Retina (tissue), 1 donor: ENCODE measurements around the gene PTK7.
"Not testable (repeated sequence)": the region's sequence is repeated elsewhere in the genome, so short reads cannot be mapped to it uniquely, and the experiment has no call there.

Experiments
- DNase-seq: peaks from one replicate; pipeline ENCODE4 v3.0.0-alpha.2; 2016

The PTK7 gene

GRCh38 chr6:43054206-43054943 is 21.7 kb upstream of the PTK7 start:
- DNase-seq: no peak

DNA sequence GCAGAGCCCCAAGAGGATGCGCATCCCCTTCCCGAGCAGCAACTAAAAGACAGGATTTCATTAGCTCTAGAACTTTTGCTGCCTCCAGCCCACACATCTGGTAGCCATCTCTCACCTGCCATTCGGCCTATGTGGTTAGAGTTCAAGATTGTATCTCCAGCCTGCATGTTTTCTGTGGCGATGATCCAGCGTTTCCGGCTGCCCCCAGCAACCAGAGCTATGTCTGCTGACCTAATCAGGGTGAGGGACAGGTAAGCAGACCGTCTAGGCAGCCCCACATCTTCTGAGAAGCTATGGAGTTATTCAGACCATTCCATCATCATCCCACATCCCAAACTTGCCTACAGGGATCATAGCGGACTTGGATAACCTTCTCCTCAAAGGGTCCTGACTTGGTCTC is 20.1 kb upstream of the PTK7 start:
- DNase-seq: no peak

DNA sequence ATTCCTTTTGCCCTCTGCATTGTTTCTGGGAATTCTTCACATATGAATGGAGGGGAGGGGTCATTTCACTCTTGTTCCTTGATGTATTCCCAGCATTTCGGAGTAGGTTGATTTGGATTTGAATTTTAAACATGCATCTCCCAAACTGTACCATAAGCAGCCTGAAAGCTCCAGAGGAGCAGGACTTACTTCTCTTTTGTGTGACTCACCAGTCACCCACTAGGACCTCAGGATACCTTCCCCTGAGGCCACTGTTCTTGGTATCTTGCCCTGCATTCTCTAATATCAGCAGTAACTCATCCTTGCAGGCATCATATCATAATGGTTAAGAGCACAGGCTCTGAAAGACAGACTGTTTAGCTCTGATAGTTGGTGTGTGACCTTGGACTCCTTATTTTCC is 17.6 kb upstream of the PTK7 start:
- DNase-seq: no peak

DNA sequence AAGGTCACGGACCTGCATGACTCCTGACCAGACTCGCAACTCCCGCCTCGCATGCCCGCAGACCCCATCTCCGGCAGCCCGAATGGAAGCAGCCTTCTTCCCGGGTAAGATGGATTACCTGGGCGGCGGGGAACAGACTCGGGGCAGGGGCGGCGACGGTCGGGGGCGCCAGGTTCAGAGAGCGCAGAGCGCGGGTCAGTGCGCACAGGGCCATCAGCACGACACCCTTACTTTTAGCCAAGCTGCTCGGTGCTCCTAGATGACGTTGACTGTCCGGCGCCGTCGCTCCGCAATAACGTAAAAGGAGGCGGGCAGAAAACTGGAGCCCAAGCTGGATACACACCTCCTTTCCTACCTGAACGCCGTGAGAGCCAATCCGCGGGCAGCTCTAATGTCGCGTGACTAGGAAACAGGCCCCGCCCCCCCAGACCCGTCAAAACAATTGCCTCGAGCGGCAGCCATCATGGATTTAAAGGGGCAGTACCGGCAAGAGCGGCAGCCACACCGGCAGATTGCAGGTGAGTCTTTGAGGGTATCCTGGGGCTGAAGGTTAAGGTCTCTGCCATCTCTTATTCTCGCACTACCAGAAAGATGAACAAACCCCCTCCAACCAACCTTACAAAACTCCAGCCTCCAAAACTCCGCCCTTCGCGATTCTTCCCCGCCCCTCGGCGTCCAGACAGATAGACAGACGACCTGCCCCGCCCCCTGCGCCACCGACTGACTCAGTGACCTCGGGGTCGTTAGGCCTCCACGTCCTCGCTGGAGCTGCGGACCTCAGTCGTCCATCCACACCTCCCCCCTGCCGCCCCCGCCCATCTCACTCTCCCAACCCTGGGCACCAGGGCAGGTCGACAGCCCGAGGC is 16.7 kb upstream of the PTK7 start, which contains the start of the genes KLC4 and MRPL2:
TSS of gene KLC4 (plus strand) at position 464 of the 866 bp plus-strand sequence. CDS start 1,705 bp downstream, outside the sequence.
TSS of gene MRPL2 (minus strand) at position 267 of the 866 bp plus-strand sequence. CDS start at position 214, 53 bp downstream.
- DNase-seq: peak; percentile 96

DNA sequence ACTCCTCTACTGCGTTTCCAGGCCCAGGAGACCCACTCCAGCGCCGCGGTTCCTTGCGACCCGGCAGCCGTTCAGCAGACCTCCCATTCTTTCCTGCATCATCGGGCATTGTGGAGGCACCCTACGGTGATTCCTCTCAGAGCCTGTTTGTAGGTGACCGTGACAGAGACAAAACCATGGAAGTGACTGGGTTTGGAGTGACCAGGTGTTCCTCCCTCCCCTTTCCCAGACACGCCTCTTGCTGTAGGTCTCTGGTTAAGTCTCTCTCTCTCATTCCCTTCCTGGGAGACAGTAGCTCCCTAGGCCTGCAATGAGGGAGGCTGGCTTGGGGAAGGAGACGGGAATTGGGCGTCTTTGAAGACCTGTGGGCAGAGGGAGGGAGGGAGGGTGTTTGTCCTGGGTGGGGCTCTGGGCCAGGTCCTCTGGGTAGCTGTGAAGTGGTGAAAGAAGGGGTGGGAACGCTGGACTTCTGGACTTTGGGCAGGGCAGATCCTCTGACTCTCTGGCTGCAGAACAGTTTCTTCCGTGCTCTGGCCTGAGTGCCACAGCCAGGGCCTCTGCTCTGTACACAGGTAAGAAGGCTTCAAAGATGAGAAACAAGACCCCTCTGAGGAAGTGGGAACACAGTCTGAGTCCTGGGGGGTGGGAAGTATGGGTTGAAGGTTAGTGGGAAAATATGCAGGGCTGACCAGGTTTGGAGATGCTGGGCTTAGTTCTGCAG is 15.9 kb upstream of the PTK7 start:
- no peak for DNase-seq

GRCh38 chr6:43060755-43061633 is 15.1 kb upstream of the PTK7 start:
- no peak for DNase-seq

DNA sequence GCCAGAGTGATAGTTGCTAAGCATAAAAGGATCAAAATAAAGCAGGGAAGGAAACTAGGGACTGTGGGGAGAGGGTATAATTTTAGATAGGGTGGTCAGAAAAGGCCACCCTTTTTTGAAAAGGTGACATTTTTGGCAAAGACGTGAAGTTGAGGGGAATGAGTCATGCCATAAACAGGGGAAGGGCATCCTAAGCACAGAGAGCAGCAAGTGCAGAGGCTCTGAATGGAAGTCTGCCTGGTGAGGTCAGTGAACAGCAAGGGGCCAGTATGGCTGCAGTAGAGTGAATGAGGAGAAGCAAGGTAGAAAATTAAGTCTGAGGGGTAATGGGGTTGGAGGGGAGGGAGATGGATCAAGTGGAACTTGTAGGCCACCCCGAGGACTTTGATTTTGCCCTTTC is 14.3 kb upstream of the PTK7 start:
- no peak for DNase-seq

DNA sequence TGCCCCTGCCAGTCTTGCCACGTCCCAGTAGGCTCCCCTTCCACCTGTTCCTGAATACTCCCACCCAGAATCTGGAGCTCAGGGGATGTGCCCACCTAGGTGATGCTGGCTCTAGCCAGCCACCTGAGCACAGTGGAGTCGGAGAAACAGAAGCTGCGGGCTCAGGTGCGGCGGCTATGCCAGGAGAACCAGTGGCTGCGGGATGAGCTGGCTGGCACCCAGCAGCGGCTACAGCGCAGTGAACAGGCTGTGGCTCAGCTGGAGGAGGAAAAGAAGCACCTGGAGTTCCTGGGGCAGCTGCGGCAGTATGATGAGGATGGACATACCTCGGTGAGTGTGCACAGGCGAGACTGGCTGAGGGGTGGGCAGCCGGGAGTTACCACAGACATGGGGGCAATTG is 13.3 kb upstream of the PTK7 start:
- no peak for DNase-seq

GRCh38 chr6:43070028-43070632 is 6.0 kb upstream of the PTK7 start:
- DNase-seq: peak; percentile 49

- no peak for DNase-seq
Observed at GRCh38 chr6:43074847-43075669, 1.1 kb upstream of the PTK7 start.

- DNase-seq: peak; percentile 86
Observed at GRCh38 chr6:43076464-43077332, 584 bp downstream of the PTK7 start.

- no peak for DNase-seq
Observed at GRCh38 chr6:43077333-43077809, 1.3 kb downstream of the PTK7 start.

GRCh38 chr6:43077981-43078511 is 1.9 kb downstream of the PTK7 start:
- no peak for DNase-seq

DNA sequence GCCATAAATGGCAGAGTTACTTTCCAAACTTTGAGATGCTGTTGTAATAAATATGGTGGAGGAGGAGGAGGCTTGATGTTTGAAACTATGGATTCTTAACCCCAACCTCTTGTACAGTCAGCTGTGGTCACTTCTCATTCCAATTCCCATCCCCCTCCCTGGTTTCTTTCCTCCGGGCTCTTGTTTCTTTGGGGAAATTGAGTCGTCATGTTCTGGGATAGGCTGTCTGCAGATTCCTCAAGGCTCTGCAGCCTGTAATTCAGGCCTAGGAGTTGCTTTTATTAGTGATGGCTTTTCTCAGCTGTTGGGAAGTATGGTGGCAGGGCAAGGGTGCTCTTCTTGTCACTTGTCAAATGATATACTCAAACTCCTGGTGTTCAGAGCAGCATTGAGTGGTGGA is 2.6 kb downstream of the PTK7 start:
- DNase-seq: no peak

DNA sequence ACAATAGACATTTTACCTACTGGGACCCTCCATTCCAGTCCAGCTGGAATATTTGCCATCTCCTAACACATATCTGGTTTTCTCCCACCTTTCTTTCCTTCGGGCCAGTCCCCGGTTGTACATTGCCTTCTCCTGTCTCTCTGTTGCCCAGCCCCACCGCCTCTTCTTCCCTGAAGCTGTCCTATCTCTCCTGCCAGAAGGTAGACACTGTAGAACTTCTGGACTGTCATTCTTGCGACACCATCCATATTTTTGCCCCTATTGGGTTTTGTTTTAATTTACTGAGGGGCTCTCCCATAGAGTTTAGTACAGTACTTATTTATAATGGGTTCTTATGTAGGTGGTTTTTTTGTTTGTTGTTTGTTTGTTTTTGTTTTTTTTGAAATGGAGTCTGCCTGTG is 4.9 kb downstream of the PTK7 start:
- DNase-seq: no peak

DNA sequence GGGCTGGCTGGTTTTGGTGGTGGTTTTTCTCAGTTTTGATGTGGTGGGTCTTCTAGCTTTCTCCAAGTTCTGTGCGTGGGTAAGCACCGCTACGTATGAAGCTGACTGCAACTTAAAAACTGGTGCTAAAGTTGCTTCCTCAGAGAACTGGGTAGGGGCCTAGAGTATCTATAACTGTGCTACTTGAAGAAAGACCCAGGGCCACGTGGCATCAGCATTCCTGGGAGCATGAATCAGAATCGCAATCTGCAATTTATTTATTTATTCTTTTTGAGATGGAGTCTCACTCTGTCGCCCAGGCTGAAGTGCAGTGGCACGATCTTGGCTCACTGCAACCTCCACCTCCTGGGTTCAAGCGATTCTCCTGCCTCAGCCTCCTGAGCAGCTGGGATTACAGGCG is 5.8 kb downstream of the PTK7 start:
- DNase-seq: not testable (repeated sequence)

DNA sequence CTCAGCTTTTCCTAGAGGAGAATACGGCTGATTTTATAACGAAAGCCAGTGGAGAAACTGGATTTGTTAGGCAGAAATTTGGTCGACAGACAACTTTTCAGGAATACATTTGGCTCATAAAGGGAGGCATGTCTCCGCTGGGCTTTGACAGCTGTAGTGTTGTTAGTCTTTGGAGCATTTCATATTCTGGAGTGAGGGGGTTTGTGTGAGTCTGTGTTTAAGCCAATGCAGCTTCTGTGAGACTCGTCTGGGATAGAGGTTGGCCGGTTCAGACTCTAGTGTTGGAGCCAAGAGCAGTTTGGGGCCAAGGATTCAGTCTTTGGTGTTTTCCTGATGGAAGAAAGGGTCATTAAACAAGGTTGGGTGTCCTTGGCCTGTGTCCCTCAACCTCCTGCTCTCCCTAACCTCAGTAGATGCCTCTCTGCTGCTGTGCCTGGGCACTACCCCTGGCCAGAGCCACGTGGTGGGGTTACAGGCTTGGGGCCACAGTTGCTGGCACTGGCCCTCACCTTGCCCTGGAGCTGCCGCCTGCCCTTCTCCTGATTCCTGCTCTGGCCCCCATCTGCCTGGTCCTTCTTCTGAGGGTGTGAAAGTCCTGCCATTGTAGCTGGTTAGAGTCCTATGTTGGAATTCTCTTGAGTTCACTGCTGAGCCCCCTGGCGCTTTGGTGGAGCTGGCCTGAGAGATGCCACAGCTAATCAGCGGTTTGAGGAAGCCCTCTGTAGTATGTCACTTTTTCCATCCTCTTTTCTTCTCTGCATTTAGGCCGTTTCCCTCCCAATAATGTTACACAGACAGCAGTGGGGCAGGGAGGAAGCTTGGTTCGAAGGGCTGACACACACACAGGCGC is 6.9 kb downstream of the PTK7 start:
- DNase-seq: no peak

DNA sequence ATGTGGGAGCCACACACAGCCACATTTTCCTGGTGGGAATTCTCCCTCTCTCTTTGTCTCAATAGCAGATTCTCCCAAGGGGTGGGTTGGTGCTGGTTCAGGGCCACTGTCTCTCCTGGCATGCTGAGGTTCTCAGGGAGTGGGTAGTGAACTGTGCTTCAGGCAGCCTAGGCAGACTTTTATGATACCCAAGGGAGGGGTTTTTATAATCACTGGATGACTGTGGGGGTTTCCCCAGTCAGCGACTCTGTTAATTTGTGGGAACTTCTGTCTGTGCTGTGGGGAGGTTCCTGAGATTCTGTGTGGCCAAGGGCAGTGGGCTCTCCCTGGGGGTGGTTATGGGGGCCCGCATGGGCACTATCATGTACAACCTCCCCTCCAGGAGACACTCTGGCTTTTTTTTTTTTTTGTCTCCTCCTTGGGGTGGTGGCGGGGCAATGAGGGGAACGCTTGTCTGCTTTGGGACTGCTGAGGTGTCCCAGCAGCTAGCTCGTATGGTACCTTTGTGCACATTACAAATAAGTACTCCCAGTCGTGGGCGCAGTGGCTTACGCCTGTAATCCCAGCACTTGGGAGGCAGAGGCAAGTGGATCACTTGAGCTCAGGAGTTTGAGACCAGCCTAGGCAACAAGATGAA is 10.0 kb downstream of the PTK7 start:
- no peak for DNase-seq
